ENCODE data around the gene FMNL2.
"Not testable (repeated sequence)": the region's sequence is repeated elsewhere in the genome, so short reads cannot be mapped to it uniquely, and the experiment has no call there.

FMNL2 gene

DNA sequence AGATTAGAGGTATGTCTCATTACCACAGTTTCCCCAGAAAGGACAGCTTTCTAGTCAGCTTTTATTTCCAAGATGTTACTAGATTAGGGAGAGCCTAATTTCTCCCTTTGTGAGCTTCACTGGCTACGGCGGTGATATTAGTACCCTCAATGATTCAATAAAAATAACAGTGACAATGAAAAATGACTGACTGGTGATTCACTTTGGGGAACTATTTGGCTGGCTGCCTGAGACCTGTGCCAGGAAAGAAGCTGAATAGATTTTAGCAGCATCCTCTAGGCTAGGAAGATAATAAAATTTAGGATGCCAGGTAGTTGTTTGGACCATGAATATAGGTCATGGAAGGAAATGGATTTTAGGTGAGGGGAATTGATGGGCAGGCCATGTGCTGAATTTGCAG, 178.7 kb downstream of the FMNL2 start:
- in situ Hi-C loops (cut with MboI; ENCODE audit: low sequenced_read_pairs) = no loop called here

DNA sequence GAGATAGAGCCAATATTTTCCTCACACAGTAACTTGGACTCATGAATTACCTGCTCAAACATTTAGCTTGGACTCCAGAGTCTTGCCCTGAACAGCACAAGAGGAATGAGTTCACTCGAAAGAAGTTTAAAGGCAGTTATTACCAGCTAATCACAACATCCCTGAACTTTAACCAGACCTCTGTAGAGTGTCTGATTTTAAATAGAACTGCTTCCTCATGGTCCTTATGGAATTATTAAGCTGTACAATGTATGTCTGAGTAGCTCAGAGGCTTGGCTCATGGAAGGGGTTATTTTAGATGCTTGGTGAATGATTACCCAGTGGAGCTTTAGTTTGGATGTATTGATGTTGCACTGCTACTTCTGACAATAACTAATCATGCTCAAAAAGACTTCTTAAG, 183.1 kb downstream of the FMNL2 start:
- in situ Hi-C loops (cut with MboI; ENCODE audit: low sequenced_read_pairs) = no loop called here

DNA sequence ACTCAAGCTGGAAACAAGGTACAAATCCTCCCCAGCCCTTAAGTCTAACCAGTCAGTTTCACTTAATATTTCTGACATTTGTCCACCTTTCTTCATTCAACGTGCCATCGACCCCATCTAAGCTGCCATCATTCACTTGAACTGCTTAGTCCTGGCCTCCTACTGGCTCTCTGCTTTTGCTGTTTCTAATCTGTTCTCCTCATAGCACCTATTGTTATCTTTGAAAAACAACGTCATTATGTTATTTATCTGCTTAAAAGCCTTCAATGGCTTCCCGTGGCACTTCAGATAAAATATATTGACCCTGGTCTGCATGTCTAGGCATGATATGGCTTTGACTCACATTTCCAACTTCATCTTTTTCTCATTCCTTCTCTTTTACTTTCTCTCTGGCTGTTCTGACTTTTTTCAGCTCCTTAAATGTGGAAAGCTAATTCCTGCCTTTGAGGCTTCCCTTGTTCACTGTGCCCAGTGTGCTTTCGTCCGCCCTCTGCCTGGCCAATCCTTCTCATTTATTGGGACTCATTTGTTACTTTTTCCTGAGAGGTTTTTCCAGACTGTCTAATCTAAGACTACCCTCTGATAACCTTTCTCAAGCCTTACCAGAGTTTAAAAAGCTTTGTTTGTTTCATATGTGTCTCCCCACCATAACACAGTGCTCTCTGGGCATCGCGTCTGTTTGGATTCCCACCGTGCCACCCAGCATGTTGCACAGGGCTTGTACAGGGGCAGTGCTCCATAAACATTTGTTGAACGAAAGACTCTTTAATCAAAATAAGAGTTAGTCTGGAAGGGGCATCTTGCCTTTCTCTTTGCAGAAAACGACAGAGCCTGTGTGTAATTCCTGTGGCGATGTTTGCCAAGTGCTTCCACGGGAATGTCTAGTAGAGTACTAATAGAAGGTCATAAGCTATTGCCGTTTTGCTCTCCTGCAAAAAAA, 183.9 kb downstream of the FMNL2 start:
- in situ Hi-C loops (cut with MboI; ENCODE audit: low sequenced_read_pairs) = no loop called here

DNA sequence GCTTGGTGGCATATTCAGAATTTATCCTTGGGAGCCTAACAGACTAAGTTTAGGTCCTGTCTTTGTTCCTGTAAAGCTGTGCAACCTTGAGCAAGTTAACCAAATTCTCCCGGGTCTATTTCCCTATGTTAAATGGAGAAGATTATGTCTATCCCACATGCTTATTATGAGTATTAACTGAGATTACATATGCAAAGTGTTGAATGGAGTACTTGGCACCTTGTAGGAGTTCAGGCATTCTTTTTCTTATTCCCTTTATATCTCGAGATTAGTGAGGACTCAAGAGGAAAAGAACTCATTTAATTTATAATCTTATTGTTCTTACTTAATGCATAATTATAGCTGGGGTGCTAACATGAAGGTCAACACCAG, 184.6 kb downstream of the FMNL2 start:
- in situ Hi-C loops (cut with MboI; ENCODE audit: low sequenced_read_pairs) = no loop called here

DNA sequence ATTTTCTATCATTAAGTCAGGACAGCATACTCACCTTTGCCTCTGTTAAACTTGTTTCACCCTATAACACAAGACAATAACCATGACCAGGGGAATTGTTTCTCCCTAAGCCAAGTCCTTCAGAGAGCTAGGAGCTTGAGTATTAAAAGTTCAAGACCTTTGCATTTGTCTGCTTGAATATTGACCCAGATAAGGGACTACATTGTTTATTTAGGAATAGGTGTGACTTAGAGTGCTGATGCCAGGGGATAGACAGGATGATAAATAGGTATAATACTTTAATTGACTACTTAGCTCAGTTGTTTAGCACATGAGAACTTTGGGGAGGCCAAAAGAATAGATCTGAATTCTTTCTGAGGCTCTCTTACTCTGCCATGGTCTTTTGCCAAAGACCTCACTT, 185.8 kb downstream of the FMNL2 start:
- in situ Hi-C loops (cut with MboI; ENCODE audit: low sequenced_read_pairs) = no loop called here

DNA sequence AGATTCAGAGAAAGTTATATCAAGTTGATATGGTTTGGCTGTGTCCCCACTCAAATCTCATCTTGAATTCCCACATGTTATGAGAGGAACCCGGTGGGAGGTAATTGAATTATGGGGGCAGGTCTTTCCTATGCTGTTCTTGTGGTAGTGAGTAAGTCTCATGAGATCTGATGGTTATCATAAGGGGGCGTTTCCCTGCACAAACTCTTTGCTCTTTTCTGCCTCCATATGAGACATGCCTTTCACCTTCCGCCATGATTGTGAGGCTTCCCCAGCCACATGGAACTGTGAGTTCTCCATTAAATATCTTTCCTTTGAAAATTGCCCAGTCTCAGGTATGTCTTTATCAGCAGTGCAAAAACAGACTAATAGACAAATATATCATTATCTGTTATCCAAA, 187.5 kb downstream of the FMNL2 start:
- in situ Hi-C loops (cut with MboI; ENCODE audit: low sequenced_read_pairs) = not testable (repeated sequence)

GRCh38 chr2:152523091-152523490, 188.1 kb downstream of the FMNL2 start:
- in situ Hi-C loops (cut with MboI; ENCODE audit: low sequenced_read_pairs) = no loop called here

GRCh38 chr2:152525277-152525838, 190.4 kb downstream of the FMNL2 start:
- in situ Hi-C loops (cut with MboI; ENCODE audit: low sequenced_read_pairs) = no loop called here

DNA sequence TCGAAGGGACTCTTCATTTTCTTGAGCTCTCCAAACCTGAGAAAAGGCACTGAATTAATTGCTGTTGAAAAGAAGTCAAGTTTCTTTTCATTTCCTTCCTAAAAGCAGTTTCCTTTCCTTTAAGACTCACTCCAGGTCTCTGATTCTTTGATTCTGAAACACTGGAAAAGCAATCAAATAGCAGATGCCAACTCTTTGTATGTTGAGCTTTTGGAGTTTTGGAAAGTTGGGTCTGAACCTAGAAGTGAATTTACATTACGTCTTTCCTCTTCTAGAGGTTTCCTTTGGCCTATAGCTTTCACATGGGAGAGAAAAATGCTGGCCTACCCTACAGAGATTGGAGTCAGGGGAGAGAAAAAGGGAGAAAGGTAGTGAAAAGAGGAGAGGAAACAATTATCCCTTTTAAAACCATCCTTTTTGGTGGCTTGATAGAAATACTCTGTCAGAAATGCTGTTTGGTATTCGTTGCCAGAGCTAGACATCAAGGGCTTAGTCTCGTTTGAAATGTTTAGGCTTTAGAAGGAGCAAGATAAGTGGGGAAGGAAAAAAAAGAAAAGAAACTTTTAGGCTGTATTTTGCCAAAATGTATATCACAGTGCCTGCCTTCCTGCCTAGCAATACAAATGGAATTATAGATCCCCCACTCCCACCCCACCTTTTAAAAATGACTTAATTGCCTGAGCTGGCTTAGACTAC, 194.6 kb downstream of the FMNL2 start:
- in situ Hi-C loops (cut with MboI; ENCODE audit: low sequenced_read_pairs) = no loop called here

DNA sequence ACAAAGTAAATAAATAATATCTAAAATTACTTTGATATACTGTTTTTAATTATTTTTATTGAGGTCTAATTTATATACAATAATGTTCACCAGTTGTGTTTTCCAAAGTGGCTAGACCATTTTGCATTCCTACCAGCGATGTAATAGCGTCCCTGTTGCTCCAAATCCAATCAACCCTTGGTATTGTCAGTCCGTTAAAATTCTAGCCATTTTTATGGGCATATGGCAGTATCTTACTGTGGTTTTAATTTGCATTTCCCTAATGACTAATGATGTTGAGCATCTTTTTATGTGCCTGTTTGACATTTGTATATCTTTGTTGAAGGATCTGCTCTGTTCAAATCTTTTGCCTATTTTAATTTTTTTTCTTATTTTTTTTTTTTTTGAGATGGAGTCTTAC, 197.3 kb downstream of the FMNL2 start:
- in situ Hi-C loops (cut with MboI; ENCODE audit: low sequenced_read_pairs) = no loop called here

- in situ Hi-C loops (cut with MboI; ENCODE audit: low sequenced_read_pairs) = no loop called here
These were observed 199.6 kb downstream of the FMNL2 start for GRCh38 chr2:152534460-152535135.

GRCh38 chr2:152537081-152537651, 202.2 kb downstream of the FMNL2 start:
- in situ Hi-C loops (cut with MboI; ENCODE audit: low sequenced_read_pairs) = no loop called here

GRCh38 chr2:152539424-152539823, 204.4 kb downstream of the FMNL2 start:
- in situ Hi-C loops (cut with MboI; ENCODE audit: low sequenced_read_pairs) = no loop called here

- in situ Hi-C loops (cut with MboI; ENCODE audit: low sequenced_read_pairs) = no loop called here
These were observed 206.7 kb downstream of the FMNL2 start for GRCh38 chr2:152541712-152542111.

GRCh38 chr2:152542337-152542994, 207.5 kb downstream of the FMNL2 start:
- in situ Hi-C loops (cut with MboI; ENCODE audit: low sequenced_read_pairs) = no loop called here

GRCh38 chr2:152542995-152543481, 208.1 kb downstream of the FMNL2 start:
- in situ Hi-C loops (cut with MboI; ENCODE audit: low sequenced_read_pairs) = no loop called here

DNA sequence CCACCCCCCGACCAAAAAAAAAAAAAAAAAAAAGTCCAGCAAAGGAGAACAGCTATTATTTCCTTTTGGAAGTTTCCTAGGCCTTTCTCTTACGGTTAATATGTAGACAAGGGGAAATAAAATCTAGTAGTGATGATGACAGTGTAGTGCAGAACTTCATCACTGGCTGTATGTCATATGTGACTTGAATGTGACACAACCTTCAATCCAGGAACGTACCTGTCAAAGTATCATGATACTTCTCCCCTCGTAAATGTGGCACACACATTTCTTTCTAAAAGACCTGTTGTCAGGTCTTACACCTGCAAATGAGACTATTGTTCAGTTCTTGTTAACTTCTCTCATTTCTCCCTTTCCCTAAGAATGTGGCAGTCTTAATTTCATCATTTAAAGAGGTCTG, 208.7 kb downstream of the FMNL2 start:
- in situ Hi-C loops (cut with MboI; ENCODE audit: low sequenced_read_pairs) = no loop called here

DNA sequence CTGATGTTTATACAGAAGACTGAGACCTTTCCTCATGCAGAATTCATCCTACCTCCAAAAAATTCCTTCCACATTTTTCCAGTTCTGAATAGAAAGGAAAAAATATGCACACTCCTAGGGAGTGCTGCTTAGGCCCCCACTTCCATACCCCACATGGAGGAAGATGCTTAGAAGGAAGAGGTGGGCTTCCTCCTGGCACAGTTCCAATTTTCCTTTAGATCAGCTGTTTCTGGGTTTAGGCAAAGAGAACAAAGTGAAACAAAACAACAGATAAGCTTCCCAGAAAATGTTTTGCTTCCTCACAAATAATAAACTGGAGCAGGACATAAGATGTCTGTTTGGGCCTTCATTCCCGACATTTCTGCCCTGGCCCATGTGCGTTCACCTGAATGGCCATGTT, 209.7 kb downstream of the FMNL2 start:
- in situ Hi-C loops (cut with MboI; ENCODE audit: low sequenced_read_pairs) = no loop called here

- in situ Hi-C loops (cut with MboI; ENCODE audit: low sequenced_read_pairs) = no loop called here
These were observed 211.4 kb downstream of the FMNL2 start for GRCh38 chr2:152546230-152546837.

Measured in HL-60/S4 treated with retinoic acid at 250 ng/mL for 4 days and 3 days (cell line).